HepG2 (cell line): ENCODE measurements around the gene NEDD4L. TPM values are rescaled to one million over a fixed set of nuclear protein-coding genes. Genes with fewer than 3 reads are reported as not detected.

Experiments used
- ATAC-seq: fragments of 200-7000 bp; cut with Tn5 transposase; 3 replicates; pipeline ENCODE4 v1.9.1; 2020; ENCODE audit warnings: mild to moderate bottlenecking, moderate library complexity
- BruUV-seq: library from RNA; stranded (reverse); fragments of 400-500 nt; replicated peaks from 2 replicates; lab custom pipeline; 2021; lab: Mats Ljungman, UMichigan
- CTCF ChIA-PET: fragments of 300-600 bp; formaldehyde crosslinking; extraction: SDS; loops from one replicate; lab custom pipeline; 2021; ENCODE audit warnings: low total read pairs, inconsistent platforms, low intra/inter-chr PET ratio; lab: Yijun Ruan, JAX
- POLR2A ChIA-PET: fragments of 350-600 bp; sonication (Branson Sonifier 250); formaldehyde crosslinking; loops from one replicate; lab custom pipeline; 2020; ENCODE audit warnings: antibody characterized with exemption, inconsistent platforms; lab: Yijun Ruan, JAX
- DNase-seq: peaks from one replicate; pipeline ENCODE4 v3.0.0-alpha.2; 2015; ENCODE audit warnings: low spot score
- FAIRE-seq: peaks from 3 replicates; lab custom pipeline; 2011; peaks lifted over from hg19 to GRCh38; lab: Jason Lieb, UNC
- H2AFZ ChIP-seq: one replicate; pipeline ENCODE4 v1.6.1; 2011; ENCODE audit warnings: low read length, inconsistent platforms
- H3K27ac ChIP-seq: fragments of 300-600 bp; 3 replicates; pipeline ENCODE4 v1.8.0; 2011; ENCODE audit warnings: mixed run types, mild to moderate bottlenecking, mixed read lengths, low read length, inconsistent platforms; ENCODE audit not compliant: insufficient read depth; ENCODE audit errors: extremely low read length
- H3K27me3 ChIP-seq, 2 experiments: fragments of 200-600 bp in 1 of 2; 2 replicates in 1 of 2; 3 replicates in 1 of 2; pipeline versions ENCODE4 v1.6.0 to v1.8.0; 2011; ENCODE audit warnings: low read length in 2 of 2, mild to moderate bottlenecking in 2 of 2, moderate library complexity in 2 of 2, inconsistent platforms in 1 of 2; ENCODE audit not compliant: insufficient read depth in 2 of 2, control insufficient read depth in 1 of 2
- H3K36me3 ChIP-seq, 2 experiments: fragments of 200-600 bp in 1 of 2; replicated peaks in 1 of 2; 2 replicates in 1 of 2; 3 replicates in 1 of 2; pipeline versions ENCODE4 v1.5.1 to v1.8.0; 2011; ENCODE audit warnings: low read length in 2 of 2, inconsistent platforms in 1 of 2; ENCODE audit not compliant: insufficient read depth in 2 of 2, control insufficient read depth in 1 of 2
- H3K4me1 ChIP-seq: 2 replicates; pipeline ENCODE4 v1.5.1; 2012; ENCODE audit warnings: low read length, inconsistent platforms; ENCODE audit not compliant: insufficient read depth
- H3K4me2 ChIP-seq: 2 replicates; pipeline ENCODE4 v1.6.0; 2011; ENCODE audit warnings: low read depth, low read length, inconsistent platforms
- H3K4me3 ChIP-seq, 3 experiments: fragments of 200-600 bp in 1 of 3; sonication (generic), shearing (Covaris generic) in 1 of 3; replicated peaks in 1 of 3; 2 replicates each; pipeline ENCODE4 v1.5.1; 2011 to 2016; ENCODE audit warnings: low read length in 3 of 3, inconsistent platforms in 2 of 3, low read depth in 2 of 3, mild to moderate bottlenecking in 2 of 3, control low read depth in 1 of 3, mixed read lengths in 1 of 3; ENCODE audit not compliant: insufficient read depth in 1 of 3
- H3K79me2 ChIP-seq: one replicate; pipeline ENCODE4 v1.6.1; 2011; ENCODE audit warnings: low read length, inconsistent platforms; ENCODE audit not compliant: insufficient read depth
- H3K9ac ChIP-seq: 2 replicates; pipeline ENCODE4 v1.6.0; 2011; ENCODE audit warnings: mild to moderate bottlenecking, low read depth, low read length, inconsistent platforms; ENCODE audit not compliant: insufficient read depth
- H3K9me3 ChIP-seq: 2 replicates; pipeline ENCODE4 v1.5.1; 2012; ENCODE audit warnings: mild to moderate bottlenecking, low read length
- H4K20me1 ChIP-seq: 2 replicates; pipeline ENCODE4 v1.6.0; 2011; ENCODE audit warnings: inconsistent platforms, mild to moderate bottlenecking, low read length, moderate library complexity; ENCODE audit not compliant: insufficient read depth
- BCL3 ChIP-seq: sonication (generic); formaldehyde crosslinking; IDR thresholded peaks from 2 replicates; pipeline ENCODE4 v1.5.1; 2020; ENCODE audit warnings: mild to moderate bottlenecking, missing genetic modification reagents, moderate library complexity
- BRF2 ChIP-seq: sonication (generic); formaldehyde crosslinking; IDR thresholded peaks from 2 replicates; pipeline ENCODE4 v1.8.1; 2022; ENCODE audit warnings: mild to moderate bottlenecking, missing genetic modification reagents
- CREB3 ChIP-seq: sonication (generic); formaldehyde crosslinking; IDR thresholded peaks from 2 replicates; pipeline ENCODE4 v1.5.0; 2020; ENCODE audit warnings: missing genetic modification reagents
- HMGA1 ChIP-seq: sonication (generic); formaldehyde crosslinking; conservative IDR thresholded peaks from 2 replicates; pipeline ENCODE4 v1.4.0; 2020; ENCODE audit warnings: missing genetic modification reagents
- NFYB ChIP-seq: sonication (generic); formaldehyde crosslinking; IDR thresholded peaks from 2 replicates; pipeline ENCODE4 v1.4.0; 2020; ENCODE audit warnings: missing genetic modification reagents
- NFYC ChIP-seq: IDR thresholded peaks from 2 replicates; pipeline ENCODE4 v1.6.1; 2016; ENCODE audit warnings: missing genetic modification reagents, missing compliant biosample characterization
- ONECUT2 ChIP-seq: sonication (generic); formaldehyde crosslinking; IDR thresholded peaks from 2 replicates; pipeline ENCODE4 v1.4.0; 2020; ENCODE audit warnings: missing genetic modification reagents
- POLR2G ChIP-seq: fragments of 200-400 bp; formaldehyde crosslinking; IDR thresholded peaks from 2 replicates; pipeline ENCODE4 v1.6.1; 2018; ENCODE audit warnings: mild to moderate bottlenecking, low read depth, low read length, moderate library complexity
- RBAK ChIP-seq: sonication (generic); formaldehyde crosslinking; IDR thresholded peaks from 2 replicates; pipeline ENCODE4 v1.5.1; 2020; ENCODE audit warnings: mild to moderate bottlenecking, missing genetic modification reagents
- RBM39 ChIP-seq: fragments of 200-400 bp; formaldehyde crosslinking; IDR thresholded peaks from one replicate; pipeline ENCODE4 v1.6.1; 2018; ENCODE audit warnings: antibody characterized with exemption, mild to moderate bottlenecking, low read depth, low read length; ENCODE audit not compliant: poor library complexity, severe bottlenecking
- TSC22D2 ChIP-seq: sonication (generic); formaldehyde crosslinking; IDR thresholded peaks from 2 replicates; pipeline ENCODE4 v1.5.1; 2020; ENCODE audit warnings: missing genetic modification reagents, mild to moderate bottlenecking, borderline replicate concordance
- ZFY ChIP-seq: sonication (generic); formaldehyde crosslinking; IDR thresholded peaks from 2 replicates; pipeline ENCODE4 v1.4.0; 2020; ENCODE audit warnings: missing genetic modification reagents
- ZNF10 ChIP-seq: sonication (generic); formaldehyde crosslinking; IDR thresholded peaks from 2 replicates; pipeline ENCODE4 v1.4.0; 2020; ENCODE audit warnings: mild to moderate bottlenecking, low read depth, missing genetic modification reagents, borderline replicate concordance
- ZNF432 ChIP-seq: sonication (generic); formaldehyde crosslinking; IDR thresholded peaks from 2 replicates; pipeline ENCODE4 v1.5.0; 2020; ENCODE audit warnings: missing genetic modification reagents, mild to moderate bottlenecking, borderline replicate concordance
- ZNF576 ChIP-seq: sonication (generic); formaldehyde crosslinking; IDR thresholded peaks from 2 replicates; pipeline ENCODE4 v1.4.0; 2020; ENCODE audit warnings: mild to moderate bottlenecking, missing genetic modification reagents
- ZNF703 ChIP-seq: sonication (generic); formaldehyde crosslinking; IDR thresholded peaks from 2 replicates; pipeline ENCODE4 v1.5.1; 2020; ENCODE audit warnings: missing genetic modification reagents, mild to moderate bottlenecking, moderate library complexity, borderline replicate concordance
- ZNF709 ChIP-seq: sonication (generic); formaldehyde crosslinking; IDR thresholded peaks from 2 replicates; pipeline ENCODE4 v1.5.0; 2020; ENCODE audit warnings: mild to moderate bottlenecking, missing genetic modification reagents
- ZNF800 ChIP-seq: sonication (generic); formaldehyde crosslinking; IDR thresholded peaks from 2 replicates; pipeline ENCODE4 v1.4.0; 2020; ENCODE audit warnings: missing genetic modification reagents
- WGBS: methylation state at CpG from one replicate; pipeline ENCODE4 v1.1.6; 2017; ENCODE audit warnings: low lambda C conversion rate; 5-methylcytosine and 5-hydroxymethylcytosine counted together
- in situ Hi-C: cut with HindIII; loops from 2 replicates; pipeline ENCODE4 v1.10.0; 2017; ENCODE audit warnings: low pct_unique_long_range_greater_than_20kb; ENCODE audit not compliant: extremely low pct_ligation_motif_present
- intact Hi-C: fragments of 100-400 bp; cut with micrococcal nuclease; formaldehyde crosslinking; loops from one replicate; pipeline ENCODE4 v1.10.0; 2022; ENCODE audit not compliant: unreplicated experiment
- polyA plus RNA-seq, 8 experiments: library from polyadenylated mRNA; depleted of rRNA in 3 of 8; stranded (reverse) in 7 of 8; unstranded in 1 of 8; fragments of >200 nt; fragmentation: Illumina TruSeq in 4 of 8; extraction: Trizol in 4 of 8; gene quantifications; 2 replicates each; pipeline versions ENCODE4 v1.2.1 to v1.2.3, GENCODE V29; 2011 to 2016; ENCODE audit warnings: low read depth in 4 of 8, missing spikeins in 1 of 8, mixed read lengths in 1 of 8; ENCODE audit not compliant: insufficient read depth in 1 of 8
- total RNA-seq, 5 experiments: library from RNA; depleted of rRNA; stranded (reverse); fragments of >200 nt; fragmentation: Illumina TruSeq; extraction: Trizol; gene quantifications; 2 replicates each; pipeline ENCODE4 v1.2.3, GENCODE V29; 2016; ENCODE audit warnings: low read depth in 1 of 5

NEDD4L gene
- total and polyA plus RNA-seq, 2 of the 13 experiments (the other 11 are each of a cell fraction or from before 2014, with no cell fraction given): 168 to 390 TPM

DNA sequence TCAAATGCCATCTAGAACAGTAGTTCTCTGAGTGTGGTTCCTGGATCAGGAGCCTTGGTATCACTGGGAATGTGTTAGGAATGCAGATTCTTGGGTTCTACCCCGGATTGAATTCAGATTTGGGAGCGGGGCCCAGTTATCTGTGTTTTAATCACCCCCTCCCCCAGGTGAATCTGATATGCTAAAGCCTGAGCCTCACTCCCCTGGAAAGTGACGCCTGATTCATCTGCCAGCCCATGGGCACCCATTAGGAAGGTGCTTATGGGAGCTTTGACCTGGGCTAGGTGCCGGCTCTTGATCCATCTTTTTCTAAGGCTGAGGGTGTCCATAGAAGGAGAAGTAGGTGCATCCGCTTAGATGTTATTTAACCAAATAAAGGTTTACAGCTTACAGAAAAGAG is 199.4 kb downstream of the NEDD4L start:
- in situ Hi-C loops: no loop called here
- no peaks in the 10 kb centered on the region for H3K9me3 ChIP-seq
- peaks cover 1 to 28% of the 10 kb centered on the region in 2 experiments; a peak in 3 of 5 replicates for H3K36me3 ChIP-seq
- no peak for TF ChIP-seq BCL3
- no peak for TF ChIP-seq ZFY (CRISPR knock-in tag)
- TF ChIP-seq ZNF800 (CRISPR knock-in tag): no peak
- no peak for TF ChIP-seq ZNF703
- TF ChIP-seq NFYC (CRISPR knock-in tag): no peak
- no peak for TF ChIP-seq HMGA1 (CRISPR knock-in tag)
- TF ChIP-seq ZNF10 (CRISPR knock-in tag): no peak
- TF ChIP-seq ZNF576 (CRISPR knock-in tag): no peak
- TF ChIP-seq CREB3: no peak
- no peak for TF ChIP-seq BRF2
- TF ChIP-seq POLR2G: no peak
- TF ChIP-seq TSC22D2: no peak
- TF ChIP-seq ONECUT2 (CRISPR knock-in tag): no peak
- no peak for TF ChIP-seq NFYB
- TF ChIP-seq RBM39: no peak
- no peak for TF ChIP-seq ZNF432 (CRISPR knock-in tag)
- no peak for TF ChIP-seq RBAK
- no peak for TF ChIP-seq ZNF709 (CRISPR knock-in tag)
- TF ChIP-seq, all 625 proteins: peak for 0
- Histone ChIP-seq H3K27ac (no peak overlapping the region), H4K20me1 (peaks cover 33% of the 10 kb centered on the region; the same call in 1 of the 2 replicates), H3K4me3 (no peak overlapping the region), H3K4me1 (no peaks in the 10 kb centered on the region), H3K4me2 (no peak overlapping the region), H3K27me3 (no peaks in the 10 kb centered on the region), H3K79me2 (peaks cover 55% of the 10 kb centered on the region), H3K9ac (no peak overlapping the region), H2AFZ (no peak overlapping the region)
- POLR2A ChIA-PET: interaction anchor here (1.3 kb wide), 1 partner anchor 22 kb away, joined by 3 read pairs; no protein-coding TSS in a partner anchor
- ATAC-seq: no peak
- no peak for DNase-seq
- 96% methylated on average over 2 of the region's 5 CpGs for WGBS
- BruUV-seq: no TSS peak
- FAIRE-seq: no peak
- intact Hi-C loops: no loop called here
- CTCF ChIA-PET: no interaction called here
